ENCODE measurements around the gene PCBP3.
"Not testable (repeated sequence)": the region's sequence is repeated elsewhere in the genome, so short reads cannot be mapped to it uniquely, and the experiment has no call there.

PCBP3 gene

DNA sequence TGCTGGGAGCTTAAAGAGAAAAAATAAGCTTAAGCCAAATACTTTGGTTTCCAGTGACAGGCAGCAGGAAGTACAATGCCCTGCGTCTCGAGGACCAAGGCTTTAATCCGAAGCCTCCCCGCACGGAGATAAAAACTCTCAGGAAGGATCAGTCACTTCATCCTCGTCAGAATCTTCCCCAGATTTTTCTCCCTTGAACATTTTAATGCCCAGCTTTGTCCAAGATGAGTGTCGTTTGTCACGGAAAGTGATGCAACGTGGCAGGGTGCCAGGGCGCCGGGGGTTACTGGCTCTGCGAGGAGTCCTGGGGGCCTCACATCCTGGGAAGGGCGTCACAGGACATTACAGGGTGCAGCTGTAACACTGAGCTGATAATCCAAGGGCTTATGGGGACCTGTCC, 25.2 kb upstream of the PCBP3 start:
- TF ChIP-seq, protein P1, sequence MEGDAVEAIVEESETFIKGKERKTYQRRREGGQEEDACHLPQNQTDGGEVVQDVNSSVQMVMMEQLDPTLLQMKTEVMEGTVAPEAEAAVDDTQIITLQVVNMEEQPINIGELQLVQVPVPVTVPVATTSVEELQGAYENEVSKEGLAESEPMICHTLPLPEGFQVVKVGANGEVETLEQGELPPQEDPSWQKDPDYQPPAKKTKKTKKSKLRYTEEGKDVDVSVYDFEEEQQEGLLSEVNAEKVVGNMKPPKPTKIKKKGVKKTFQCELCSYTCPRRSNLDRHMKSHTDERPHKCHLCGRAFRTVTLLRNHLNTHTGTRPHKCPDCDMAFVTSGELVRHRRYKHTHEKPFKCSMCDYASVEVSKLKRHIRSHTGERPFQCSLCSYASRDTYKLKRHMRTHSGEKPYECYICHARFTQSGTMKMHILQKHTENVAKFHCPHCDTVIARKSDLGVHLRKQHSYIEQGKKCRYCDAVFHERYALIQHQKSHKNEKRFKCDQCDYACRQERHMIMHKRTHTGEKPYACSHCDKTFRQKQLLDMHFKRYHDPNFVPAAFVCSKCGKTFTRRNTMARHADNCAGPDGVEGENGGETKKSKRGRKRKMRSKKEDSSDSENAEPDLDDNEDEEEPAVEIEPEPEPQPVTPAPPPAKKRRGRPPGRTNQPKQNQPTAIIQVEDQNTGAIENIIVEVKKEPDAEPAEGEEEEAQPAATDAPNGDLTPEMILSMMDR (conservative IDR thresholded peaks at IDR 0.05; ENCODE audit: low read depth, low read length) = no peak
- H2AFZ ChIP-seq (ENCODE audit: low read depth) = no peak overlapping the region
- no peak overlapping the region for H3K9ac ChIP-seq
- H3K27me3 ChIP-seq (ENCODE audit: insufficient read depth, low read depth) = peaks cover 72% of the 10 kb centered on the region
- H3K4me3 ChIP-seq (IDR thresholded peaks at IDR 0.05; ENCODE audit: insufficient read depth, low read depth, low read length) = no peak overlapping the region
- no peaks in the 10 kb centered on the region for H3K79me2 ChIP-seq (ENCODE audit: insufficient read depth, low read depth)
- H4K20me1 ChIP-seq (ENCODE audit: insufficient read depth) = no peaks in the 10 kb centered on the region
- no peaks in the 10 kb centered on the region for H3K4me1 ChIP-seq (ENCODE audit: low read depth, poor library complexity, severe bottlenecking)
- no peak overlapping the region for H3K27ac ChIP-seq
- no peak overlapping the region for H3K4me2 ChIP-seq
- H3K36me3 ChIP-seq (ENCODE audit: insufficient read depth) = no peaks in the 10 kb centered on the region

DNA sequence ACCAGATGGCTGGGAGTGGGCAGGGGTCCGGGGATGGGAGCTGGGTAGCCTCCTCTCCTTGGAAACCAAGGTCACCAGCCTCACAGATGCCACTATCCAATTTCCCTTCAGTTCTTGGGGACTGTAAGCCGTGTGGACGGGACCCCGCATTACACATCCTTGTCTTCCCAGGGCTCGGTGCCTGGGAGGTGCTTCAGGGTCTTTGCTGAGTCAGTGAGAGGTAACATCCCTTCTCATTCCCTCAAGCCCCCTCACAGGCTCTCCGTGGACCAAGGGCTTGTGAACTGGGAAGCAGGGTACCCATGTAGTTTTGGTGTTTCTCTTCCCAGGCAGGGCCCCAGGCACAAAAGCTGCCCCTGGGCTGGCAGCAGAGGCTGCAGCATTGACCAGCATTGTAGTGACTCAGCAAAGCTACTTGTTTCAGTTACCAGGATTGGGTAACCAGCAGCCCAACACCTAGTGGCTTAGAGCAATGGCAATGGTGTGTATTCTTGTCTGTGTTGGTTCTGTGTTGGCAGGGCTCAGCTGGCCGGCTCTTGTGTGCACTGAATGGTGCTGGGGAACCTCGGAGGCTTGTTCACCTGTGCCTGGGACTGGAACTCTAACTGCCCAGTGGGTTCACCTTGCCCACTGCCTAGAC, 24.6 kb upstream of the PCBP3 start:
- TF ChIP-seq, protein P1 (conservative IDR thresholded peaks at IDR 0.05; ENCODE audit: low read depth, low read length) = no peak
- no peaks in the 10 kb centered on the region for H3K36me3 ChIP-seq (ENCODE audit: insufficient read depth)
- no peak overlapping the region for H3K9ac ChIP-seq
- H2AFZ ChIP-seq (ENCODE audit: low read depth) = no peak overlapping the region
- H3K4me2 ChIP-seq = no peak overlapping the region
- H3K4me3 ChIP-seq (IDR thresholded peaks at IDR 0.05; ENCODE audit: insufficient read depth, low read depth, low read length) = no peak overlapping the region
- peaks cover 73% of the 10 kb centered on the region for H3K27me3 ChIP-seq (ENCODE audit: insufficient read depth, low read depth)
- H3K4me1 ChIP-seq (ENCODE audit: low read depth, poor library complexity, severe bottlenecking) = no peaks in the 10 kb centered on the region
- no peak overlapping the region for H3K27ac ChIP-seq
- H3K79me2 ChIP-seq (ENCODE audit: insufficient read depth, low read depth) = no peaks in the 10 kb centered on the region
- H4K20me1 ChIP-seq (ENCODE audit: insufficient read depth) = no peaks in the 10 kb centered on the region

DNA sequence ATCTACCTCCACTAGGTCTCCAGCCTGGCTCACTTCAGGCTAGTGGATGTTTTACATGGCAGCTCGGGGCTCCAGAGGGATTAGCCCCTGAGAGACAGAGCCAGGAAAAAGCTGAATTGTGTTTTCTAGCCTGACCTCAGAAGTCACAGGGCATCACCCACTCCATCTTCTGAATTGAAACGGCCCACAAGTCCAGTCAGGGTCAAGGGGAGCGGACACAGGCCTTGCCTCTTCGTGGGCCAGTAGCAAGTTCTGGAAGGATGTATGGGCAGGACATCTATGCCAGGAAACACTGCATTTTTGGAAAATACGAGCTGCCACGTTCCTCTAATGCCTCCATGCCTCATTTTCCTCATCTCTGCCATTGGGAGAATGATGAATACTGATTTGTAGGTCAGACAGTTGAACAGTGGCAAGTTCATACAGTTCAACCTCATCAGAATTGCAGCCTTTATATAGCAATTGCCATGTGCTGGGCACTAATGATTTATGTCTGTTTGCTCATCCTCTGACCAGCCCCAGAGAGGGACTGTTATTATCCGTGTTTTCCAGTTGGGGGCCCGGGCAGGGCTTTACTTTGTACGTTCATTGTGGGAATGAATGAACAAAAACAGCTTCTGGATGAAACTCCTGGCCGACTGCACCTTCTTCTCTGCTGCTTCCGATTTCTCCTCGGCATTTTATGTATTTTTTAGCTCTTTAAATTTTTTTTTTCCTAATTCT, 23.2 kb upstream of the PCBP3 start:
- no peak overlapping the region for H3K4me3 ChIP-seq (IDR thresholded peaks at IDR 0.05; ENCODE audit: insufficient read depth, low read depth, low read length)
- H3K4me1 ChIP-seq (ENCODE audit: low read depth, poor library complexity, severe bottlenecking) = no peaks in the 10 kb centered on the region
- no peak overlapping the region for H3K9ac ChIP-seq
- no peaks in the 10 kb centered on the region for H3K36me3 ChIP-seq (ENCODE audit: insufficient read depth)
- no peak overlapping the region for H3K4me2 ChIP-seq
- no peak overlapping the region for H2AFZ ChIP-seq (ENCODE audit: low read depth)
- no peak overlapping the region for H3K27ac ChIP-seq
- H3K79me2 ChIP-seq (ENCODE audit: insufficient read depth, low read depth) = no peaks in the 10 kb centered on the region
- H3K27me3 ChIP-seq (ENCODE audit: insufficient read depth, low read depth) = peaks cover 75% of the 10 kb centered on the region
- H4K20me1 ChIP-seq (ENCODE audit: insufficient read depth) = no peaks in the 10 kb centered on the region
- TF ChIP-seq, protein P1 (conservative IDR thresholded peaks at IDR 0.05; ENCODE audit: low read depth, low read length) = no peak

DNA sequence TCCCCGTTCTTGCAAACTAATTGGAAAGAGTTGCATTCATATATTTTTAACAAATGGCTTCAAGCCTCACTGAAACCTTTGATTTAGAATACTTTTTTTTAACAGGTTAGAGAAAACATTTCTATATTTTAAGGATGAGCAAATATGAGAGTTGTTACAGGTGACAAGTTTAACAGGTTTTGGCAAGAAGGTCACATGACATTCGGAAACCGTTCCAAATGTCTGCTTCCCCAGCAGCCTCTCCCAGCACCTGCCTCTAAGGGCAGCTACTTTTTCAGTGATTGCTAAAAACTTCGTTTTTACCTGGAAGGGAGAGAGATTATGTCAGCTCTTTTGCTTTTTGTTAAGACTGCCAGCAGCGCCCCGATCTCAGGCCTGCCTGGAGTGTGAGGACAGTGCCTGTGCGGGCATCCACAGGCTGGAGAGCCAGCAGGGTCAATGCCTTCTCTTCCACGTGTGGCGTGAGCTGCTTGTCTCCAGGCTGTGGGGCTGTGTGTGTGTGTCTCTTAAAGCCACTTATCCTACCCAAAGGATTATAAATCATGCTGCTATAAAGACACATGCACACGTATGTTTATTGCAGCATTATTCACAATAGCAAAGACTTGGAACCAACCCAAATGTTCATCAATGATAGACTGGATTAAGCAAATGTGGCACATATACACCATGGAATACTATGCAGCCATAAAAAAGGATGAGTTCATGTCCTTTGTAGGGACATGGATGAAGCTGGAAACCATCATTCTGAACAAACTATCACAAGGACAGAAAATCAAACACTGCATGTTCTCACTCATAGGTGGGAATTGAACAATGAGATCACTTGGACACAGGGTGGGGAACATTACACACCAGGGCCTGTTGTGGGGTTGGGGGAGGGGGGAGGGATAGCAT, 21.8 kb upstream of the PCBP3 start:
- H3K9ac ChIP-seq; H3K36me3 ChIP-seq (ENCODE audit: insufficient read depth); H3K79me2 ChIP-seq (ENCODE audit: insufficient read depth, low read depth); H3K27ac ChIP-seq; H4K20me1 ChIP-seq (ENCODE audit: insufficient read depth); H2AFZ ChIP-seq (ENCODE audit: low read depth); H3K4me1 ChIP-seq (ENCODE audit: low read depth, poor library complexity, severe bottlenecking); H3K4me2 ChIP-seq; H3K4me3 ChIP-seq (IDR thresholded peaks at IDR 0.05; ENCODE audit: insufficient read depth, low read depth, low read length): not testable (repeated sequence)
- peaks cover 71% of the 10 kb centered on the region for H3K27me3 ChIP-seq (ENCODE audit: insufficient read depth, low read depth)
